GM19397 (cell line): ENCODE measurements around the gene COL4A1.

Experiments
- ATAC-seq: cut with Tn5 transposase; IDR thresholded peaks from one replicate; pipeline ENCODE4 v1.9.1; 2021; ENCODE audit warnings: mild to moderate bottlenecking, moderate library complexity; ENCODE audit not compliant: unreplicated experiment

COL4A1 gene

DNA sequence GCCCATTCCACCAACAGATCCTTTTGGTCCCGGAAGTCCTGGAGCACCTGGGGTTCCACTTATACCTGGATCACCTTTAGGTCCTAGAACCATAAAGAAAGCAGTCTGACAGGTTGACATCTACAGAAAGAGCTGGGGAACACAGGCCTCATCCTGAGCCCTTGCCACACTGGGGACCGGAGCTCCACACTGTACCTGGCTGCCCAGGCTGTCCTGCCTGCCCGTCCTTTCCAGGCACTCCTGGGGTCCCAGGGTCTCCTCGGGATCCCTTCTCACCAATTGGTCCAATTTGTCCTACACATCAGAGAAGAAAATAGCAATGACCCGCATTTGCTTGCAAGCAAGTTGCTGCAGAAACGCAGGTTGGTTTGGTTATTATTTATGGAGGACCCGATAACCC, 130.5 kb downstream of the COL4A1 start:
- ATAC-seq = no peak

DNA sequence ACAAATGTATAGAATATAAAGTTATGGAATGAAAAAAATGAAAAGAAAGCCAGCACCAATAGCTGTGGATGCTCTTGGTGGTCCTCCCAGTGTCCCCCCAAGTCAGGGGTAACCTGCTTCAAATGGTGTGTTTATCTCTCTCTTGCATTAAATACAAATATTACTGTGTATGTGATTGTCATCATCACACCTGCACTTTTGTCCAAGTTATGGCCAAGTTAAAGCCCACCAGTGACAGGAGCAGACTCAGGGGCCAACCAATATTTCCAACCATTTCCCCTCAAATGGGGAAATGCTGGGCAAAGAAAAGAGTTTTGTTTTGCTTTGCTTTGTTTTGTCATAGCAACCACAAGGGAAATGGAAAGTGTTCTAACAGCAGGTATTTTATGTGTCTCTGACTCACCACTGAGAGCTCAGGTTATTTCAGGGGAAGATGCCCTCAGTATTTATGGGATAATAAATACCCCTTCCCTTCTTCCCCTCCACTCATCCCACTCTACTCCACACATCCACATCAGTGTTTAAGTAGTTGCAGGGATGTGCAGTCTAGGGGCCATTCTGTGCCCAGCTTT, 133.6 kb downstream of the COL4A1 start:
- no peak for ATAC-seq

DNA sequence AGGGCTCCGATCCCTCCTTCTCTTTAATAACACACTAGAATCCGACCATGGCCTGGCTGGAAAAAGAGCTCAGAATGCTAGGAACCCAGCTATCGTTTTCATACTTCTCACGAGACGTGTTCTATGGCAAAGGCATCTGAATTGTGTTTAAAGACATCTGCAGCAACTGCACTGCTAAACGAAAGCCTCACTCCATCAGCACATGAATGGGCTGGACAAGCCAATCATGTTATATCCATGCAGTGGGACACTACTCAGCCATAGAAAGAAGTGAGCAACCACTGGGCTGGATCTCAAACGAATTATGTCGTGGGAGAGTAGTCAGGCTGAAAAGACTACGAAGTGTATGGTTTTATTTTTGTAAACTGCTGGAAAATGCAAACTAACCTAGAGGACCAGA, 136.1 kb downstream of the COL4A1 start:
- ATAC-seq = no peak

DNA sequence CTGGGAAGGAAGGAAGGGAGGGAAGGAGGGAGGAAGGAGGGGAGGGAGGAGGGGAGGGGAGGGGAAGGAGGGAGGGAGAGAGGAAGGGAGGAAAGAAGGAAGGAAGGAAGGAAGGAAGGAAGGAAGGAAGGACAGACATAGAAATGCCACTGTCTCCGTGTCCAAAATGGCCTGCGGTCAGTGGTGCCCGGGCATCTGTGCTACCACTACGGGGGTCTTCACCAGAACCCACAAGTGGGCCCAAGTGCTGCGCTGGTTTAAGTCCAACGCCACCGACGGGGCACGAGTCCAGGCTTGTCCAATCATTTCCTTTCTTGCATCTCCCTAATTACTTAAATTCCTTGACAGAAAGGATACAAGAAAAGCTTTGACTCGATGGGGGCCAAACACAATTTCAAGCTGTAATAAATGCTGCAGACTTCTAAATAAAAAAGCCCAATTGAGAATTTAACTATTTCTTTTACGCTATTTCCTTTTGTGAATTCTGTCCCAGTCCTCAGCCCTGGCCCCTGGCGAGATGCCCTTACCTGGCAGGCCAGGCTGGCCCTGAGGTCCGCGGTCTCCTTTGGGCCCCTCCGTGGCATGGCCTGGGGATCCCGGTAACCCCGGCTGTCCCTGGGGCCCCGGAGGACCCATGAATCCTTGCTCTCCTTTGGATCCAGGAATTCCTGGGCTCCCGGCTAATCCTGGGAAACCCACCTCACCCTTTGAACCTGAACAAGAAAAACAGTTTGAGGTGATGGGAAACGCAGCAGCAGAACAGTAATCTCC, 136.8 kb downstream of the COL4A1 start:
- no peak for ATAC-seq

DNA sequence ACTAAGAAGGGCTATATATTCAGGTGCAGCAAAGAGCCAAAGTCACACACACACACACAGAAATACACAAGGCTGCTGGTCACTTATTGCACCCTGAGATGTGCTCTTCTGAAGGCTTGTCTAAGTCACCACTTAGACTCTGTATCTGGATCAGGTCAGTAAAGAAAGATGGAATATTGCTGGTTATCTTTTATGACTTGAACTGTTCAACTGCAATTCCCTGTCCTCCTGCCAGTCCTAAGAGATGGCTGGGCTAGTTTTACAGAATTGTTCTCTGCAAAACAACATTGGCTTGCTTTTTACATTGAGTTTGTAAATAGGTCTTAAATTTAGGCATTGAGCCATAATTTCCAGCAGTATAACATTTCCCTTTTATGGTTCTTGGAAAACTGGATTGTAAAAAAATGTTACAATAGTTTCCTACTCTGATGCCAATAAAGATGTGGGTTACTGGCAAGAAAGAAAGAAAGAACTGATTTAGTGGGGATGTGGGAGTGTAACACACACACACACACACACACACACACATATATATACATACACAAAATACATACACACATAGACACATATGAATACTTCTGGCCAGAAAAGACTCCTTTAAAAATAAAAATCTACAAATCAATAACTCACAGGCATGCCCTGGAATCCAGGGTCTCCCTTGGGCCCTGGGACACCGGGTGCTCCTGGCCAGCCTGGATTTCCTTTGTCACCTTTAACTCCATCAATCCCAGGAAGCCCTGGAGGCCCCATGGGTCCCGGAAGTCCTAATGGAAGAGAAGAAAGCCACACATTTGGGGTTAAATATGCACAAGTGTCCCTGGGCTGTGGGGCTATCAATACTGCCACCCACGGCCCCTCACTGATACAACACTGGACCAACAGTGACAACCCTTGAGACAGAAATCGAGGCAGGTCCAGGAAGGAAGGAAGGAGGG, 137.7 kb downstream of the COL4A1 start:
- ATAC-seq = no peak

DNA sequence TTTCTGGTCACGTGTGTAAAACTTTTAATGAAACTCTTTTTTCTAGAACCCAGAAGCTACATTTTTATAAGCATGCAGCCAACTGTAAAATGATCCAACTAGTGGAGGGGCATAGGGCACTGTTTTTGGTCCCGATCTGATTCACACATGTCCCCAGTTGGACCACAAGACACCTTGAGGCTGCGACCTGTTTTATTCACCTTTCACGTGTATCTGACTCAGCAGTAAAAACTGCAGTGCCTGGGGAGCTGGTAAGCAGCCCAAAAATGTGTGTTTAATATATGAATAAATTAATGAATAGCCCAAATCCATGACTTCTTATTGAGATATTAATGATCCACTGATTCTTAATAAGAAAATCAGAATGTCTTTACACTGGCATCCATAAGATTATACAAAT, 140.4 kb downstream of the COL4A1 start:
- no peak for ATAC-seq

DNA sequence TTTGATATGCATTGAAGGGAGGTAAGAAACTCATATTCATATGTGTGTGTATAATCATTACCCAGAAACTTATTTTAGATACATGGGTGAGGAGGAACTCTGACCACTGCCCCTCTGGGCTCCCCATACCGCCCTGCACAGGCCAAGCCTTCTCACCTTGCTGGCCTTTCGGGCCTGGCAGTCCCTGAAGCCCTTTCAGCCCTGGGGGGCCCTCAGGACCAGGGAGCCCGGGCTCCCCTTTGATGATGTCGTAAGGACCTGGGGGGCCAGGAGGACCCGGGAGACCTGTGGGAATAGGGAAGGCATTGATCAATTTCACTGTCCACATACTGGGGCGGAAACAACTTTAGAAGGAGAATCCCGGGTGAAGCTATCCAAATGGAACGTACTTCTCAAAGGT, 142.3 kb downstream of the COL4A1 start:
- ATAC-seq = no peak

DNA sequence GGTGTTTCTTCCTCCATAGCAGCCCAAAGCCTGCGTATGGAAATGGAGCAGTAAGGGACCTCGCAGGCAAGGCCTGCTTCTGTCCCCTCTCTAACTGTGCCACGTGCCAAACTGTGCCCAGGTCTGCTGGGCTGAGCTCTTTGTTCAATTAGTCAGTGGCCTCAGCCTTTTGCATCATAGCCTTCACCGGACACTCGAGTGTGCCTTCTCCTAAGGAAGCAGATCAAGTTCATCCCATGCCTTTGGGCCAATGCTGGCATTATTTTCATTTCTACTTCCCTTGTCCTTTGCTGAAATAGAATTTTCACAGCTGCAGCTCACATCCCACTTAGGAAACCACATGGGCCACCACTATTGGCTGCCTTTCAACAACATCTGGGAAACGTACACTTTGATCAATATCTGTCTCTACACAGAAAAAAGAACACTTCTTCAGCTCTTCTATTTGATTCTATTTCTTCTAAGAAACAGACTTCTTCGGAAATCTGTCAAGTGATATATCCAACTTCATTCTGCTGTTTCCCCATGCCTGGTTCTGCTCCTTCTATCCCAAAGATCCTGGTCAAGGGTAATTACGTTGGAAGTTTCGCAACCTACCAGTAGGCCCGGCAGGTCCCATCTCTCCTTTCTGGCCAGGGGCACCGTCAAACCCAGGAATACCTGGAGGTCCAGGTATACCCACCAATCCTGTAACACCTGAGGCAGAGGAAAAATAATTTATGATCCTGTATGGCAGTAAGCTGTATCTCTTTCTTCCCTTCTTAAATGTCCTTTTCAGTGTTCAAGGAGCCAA, 143.9 kb downstream of the COL4A1 start:
- no peak for ATAC-seq

DNA sequence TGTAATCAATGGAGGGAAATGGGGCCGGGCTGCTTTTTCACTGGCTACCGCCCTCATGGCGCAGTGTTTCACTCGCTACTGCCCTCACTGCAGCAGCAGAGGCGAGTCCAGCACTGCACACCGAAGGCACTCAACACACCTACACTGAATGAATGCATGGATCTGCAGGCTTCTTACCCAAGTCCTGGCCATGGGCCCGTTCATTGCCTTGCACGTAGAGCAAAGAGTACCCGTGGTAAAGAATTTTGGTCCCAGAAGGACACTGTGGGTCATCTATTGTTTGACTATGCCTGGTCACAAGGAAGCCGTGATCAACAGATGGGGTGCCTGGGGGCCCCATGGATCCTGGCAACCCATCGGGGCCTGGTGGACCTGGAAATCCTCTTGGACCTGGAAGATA, 144.9 kb downstream of the COL4A1 start:
- ATAC-seq = no peak

DNA sequence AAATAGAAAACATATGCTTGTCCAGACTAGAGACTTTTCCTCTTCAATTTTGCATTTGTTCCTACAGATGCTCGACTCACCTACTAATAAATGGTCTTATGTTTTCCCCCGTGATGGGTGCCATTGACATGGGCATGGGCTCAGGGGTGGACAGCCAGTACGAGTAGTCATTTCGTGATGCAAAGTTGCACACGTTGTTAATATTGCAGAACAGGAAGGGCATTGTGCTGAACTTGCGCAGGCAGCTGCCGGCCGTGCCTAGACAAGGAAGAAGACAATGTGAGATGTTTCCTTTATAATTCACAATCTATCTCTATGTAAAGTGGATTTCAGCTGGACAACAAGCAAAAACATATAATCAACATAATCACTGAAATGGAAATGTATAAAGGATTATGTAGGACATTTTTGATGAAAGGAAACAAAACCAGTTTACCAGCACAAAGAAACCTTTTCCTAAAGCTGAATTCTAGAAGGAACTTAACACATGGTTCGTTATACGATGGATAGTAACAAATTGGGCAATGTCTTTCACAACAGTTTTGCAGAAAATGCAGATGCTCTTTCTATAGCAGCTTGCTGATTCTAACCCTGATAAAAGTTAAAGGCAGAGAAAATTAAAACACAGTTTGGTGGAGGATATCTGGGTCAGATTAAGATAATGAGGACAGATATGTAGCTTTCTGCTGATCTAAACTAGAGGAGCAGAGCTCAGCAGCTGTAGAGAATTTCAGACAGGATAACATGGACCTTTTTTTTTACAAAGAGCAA, 145.7 kb downstream of the COL4A1 start:
- ATAC-seq = no peak

DNA sequence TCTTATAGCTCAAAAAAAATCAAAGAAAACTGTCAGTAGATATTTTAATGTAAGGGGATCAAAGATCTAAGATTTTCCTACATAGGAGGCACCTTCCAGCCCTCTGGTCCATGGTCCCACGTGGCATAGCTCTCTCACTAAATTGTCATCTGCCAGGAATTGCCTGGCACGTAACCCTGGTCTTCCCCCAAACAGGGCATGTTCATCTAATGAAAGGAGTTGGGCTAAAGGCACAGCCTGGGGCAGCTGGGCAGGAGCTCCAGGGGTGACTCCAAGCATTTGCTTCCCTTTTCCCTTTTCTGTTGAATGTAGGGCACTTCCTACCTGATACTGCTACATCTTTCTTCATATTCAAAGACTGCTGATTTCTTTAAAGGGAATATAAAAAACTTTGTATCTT, 148.7 kb downstream of the COL4A1 start:
- no peak for ATAC-seq

DNA sequence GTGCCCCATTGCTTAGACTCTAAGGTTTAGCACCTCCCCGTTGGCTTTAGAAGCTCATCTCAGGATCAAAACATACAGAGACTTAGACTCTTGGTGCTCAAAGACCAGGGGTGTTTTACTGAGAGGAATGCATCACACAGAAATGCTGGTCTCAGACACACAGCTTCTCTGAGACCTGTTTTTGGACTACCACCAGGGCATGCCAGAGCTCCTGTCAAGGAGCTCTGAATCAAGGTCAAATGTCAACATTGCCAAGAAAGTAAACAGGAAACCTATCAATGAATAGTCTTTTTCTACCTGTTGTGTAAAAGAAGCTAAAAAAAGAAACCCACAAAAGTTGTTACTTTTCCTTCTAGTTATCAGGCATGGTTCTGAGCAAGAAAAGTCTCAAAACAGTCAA, 149.2 kb downstream of the COL4A1 start:
- no peak for ATAC-seq

DNA sequence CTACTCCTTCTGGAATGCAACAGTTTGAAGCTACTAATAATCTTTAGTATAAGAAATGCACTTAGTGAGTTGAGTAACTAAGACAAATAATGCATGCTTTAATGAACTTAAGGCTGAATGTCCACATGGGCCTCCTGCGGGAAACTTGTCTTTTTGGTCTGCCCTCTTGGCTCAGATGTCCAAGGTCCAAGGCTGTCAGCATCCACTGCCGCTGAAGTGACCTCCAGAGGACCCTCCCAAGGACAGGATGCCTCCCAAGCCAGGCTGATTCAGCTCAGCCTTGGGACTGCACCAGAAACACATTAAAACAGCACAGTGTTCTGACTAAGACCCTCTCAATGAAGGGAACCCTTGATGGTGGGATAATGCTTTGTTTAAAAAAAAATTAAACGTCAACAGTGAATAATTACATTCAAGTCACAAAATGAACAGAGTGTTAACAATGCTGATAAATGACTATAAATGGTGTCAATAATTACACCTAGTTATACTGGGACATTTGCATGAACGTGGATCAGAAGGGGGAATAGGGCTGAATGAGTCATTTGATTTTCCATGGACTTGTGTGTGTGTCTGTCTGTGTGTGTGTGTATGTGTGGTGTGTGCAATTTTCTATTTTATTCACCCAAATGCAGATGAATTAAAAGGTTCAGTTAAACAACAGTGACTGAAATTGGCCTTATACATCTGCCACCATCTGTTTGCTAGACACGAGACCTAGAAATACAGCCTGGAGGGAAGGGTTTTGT, 150.5 kb downstream of the COL4A1 start:
- ATAC-seq = no peak

DNA sequence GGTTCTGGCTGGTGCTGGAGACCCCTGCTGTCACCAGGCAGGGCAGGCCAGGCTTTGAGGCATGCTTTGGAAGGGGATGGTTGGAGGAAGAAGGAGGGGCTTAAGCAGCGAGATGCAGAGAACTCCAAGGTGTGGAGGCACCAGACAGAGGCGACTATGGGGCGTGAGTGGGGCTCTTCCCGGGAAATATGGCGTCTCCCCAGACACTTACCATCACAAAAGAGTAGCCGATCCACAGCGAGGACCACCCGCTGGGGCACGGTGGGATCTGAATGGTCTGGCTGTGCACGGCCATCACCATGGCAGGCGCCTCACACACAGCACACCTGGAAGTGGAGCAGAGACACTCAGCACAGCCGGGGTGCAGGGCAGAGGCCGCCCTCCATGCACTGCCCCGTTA, 151.9 kb downstream of the COL4A1 start:
- ATAC-seq = no peak

DNA sequence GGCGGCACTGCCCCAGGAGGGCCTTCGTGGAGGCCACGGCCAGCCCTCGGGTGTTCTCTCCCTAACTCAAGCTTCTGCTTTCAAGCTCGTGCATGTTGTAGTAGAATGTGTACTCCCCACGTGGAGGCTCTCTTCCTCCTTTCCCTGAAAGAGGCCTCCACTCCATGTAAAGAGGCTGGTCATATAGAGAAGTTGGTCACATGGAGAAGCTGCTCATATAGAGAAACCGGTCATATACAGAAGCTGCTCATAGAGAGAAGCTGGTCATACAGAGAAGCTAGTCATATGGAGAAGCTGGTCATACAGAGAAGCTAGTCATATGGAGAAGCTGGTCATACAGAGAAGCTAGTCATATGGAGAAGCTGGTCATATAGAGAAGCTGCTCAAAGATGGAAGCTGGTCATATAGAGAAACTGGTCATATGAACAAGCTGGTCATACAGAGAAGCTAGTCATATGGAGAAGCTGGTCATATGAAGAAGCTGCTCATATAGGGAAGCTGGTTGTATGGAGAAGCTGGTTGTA, 152.5 kb downstream of the COL4A1 start:
- ATAC-seq = no peak

DNA sequence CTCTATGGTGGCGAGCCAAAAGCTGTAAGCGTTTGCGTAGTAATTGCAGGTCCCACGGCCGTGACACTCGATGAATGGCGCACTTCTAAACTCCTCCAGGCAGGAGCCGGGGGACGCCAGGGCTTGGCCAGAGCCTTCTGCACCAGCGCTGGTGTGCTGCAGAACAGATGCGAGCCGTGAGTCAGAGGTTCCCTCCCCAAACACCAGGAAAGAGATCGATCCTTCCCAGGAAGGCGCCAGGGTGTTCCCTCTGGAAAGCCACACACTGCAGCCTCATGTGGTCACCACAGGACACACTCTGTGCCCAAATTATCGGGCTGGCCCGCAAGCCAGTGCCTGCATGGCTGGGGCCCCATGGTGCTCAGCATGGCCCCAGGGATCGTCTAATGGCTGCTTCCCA, 154.6 kb downstream of the COL4A1 start:
- no peak for ATAC-seq

DNA sequence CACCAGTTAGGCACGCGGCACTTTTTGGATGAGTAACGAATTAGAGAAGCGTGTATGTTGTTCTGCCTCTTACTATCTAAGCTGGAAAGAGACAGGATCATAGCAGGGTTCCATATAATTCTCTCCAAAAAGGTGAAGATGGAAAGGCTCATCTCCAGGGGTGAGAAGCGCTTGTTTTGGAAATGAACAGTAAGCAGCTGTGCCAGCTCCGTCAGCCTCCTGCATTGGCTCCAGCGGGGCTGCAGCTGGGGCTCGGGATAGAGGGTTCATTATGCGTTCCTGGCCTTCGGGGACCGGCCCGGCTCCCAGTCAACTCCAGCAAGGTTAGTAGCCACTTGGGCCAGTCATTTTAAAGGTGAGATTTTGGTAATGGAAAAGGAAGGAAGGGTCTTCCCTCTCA, 155.5 kb downstream of the COL4A1 start:
- no peak for ATAC-seq

DNA sequence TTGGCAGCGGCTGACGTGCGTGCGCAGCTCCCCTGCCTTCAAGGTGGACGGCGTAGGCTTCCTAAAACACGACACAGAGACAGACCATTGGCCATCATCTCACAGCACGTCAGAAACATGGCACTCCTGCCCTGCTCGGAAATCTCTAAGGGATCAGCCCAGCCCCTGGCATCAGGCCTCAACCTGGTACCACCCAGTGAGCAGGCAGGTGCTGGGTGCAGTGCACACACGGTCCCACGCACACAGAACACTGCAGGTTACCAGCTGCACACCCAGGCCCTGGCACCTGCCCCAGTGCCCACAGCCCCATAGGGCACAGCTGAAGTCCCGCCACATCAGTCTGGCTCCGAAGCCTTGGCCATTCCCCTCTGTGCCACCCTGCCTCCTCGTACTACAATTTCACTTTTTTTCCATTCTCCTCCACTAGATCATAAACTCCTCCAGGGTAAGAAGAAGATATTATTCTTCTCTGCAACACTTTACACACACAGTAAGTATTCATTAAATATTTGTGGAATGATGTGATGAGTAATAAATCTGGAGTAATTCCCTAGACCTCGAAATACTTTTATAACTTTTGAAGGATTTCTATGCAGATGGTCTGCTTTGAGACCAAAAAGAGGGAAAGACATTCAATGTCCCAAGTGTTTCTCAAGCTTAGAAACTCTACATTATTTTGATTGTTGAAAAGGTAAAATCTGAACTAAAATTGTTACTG, 156.4 kb downstream of the COL4A1 start:
- ATAC-seq = no peak

DNA sequence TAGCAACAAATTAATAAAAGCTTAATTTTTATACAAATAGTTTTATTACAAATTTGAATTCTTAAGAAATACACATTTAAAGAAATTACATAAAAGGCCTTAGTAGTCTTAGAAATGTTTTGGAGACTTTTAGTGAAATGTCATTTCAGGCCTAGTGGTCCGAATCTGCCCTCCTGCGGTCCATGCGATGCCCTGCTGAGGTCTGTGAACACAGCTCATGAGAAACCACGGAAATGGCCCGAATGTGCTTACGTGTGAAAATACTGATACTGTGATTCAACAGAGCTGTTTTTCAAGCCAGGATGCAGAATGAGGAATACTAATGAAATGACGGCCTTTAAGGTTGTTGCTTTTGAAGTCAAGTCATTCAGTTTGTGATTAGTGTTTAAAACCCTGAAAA, 157.9 kb downstream of the COL4A1 start:
- ATAC-seq = no peak
